GM21360 (cell line): ENCODE data around the gene TRPM3.

Experiments
- ATAC-seq: cut with Tn5 transposase; IDR thresholded peaks from one replicate; pipeline ENCODE4 v1.9.1; 2021; ENCODE audit warnings: mild to moderate bottlenecking, moderate library complexity; ENCODE audit not compliant: unreplicated experiment

The TRPM3 gene

GRCh38 chr9:70835323-70835722, 286.1 kb downstream of the TRPM3 start:
- ATAC-seq = no peak

- no peak for ATAC-seq
Measured at GRCh38 chr9:70832492-70832891, 288.9 kb downstream of the TRPM3 start.

GRCh38 chr9:70830618-70831017, 290.8 kb downstream of the TRPM3 start:
- ATAC-seq = no peak

GRCh38 chr9:70829591-70830265, 291.7 kb downstream of the TRPM3 start:
- ATAC-seq = no peak

GRCh38 chr9:70826562-70826961, 294.9 kb downstream of the TRPM3 start:
- ATAC-seq = no peak

GRCh38 chr9:70823284-70823683, 298.1 kb downstream of the TRPM3 start:
- ATAC-seq = no peak

- no peak for ATAC-seq
Measured at GRCh38 chr9:70817311-70817710, 304.1 kb downstream of the TRPM3 start.

GRCh38 chr9:70816891-70817290, 304.5 kb downstream of the TRPM3 start:
- no peak for ATAC-seq

- ATAC-seq = no peak
Measured at GRCh38 chr9:70816316-70816715, 305.1 kb downstream of the TRPM3 start.

- ATAC-seq = no peak
Measured at GRCh38 chr9:70814597-70814996, 306.8 kb downstream of the TRPM3 start.

GRCh38 chr9:70813141-70813540, 308.3 kb downstream of the TRPM3 start:
- no peak for ATAC-seq

GRCh38 chr9:70811638-70812037, 309.8 kb downstream of the TRPM3 start:
- ATAC-seq = peak; percentile 49

GRCh38 chr9:70806875-70807274, 314.5 kb downstream of the TRPM3 start:
- no peak for ATAC-seq

- ATAC-seq = no peak
Measured at GRCh38 chr9:70805949-70806348, 315.5 kb downstream of the TRPM3 start.

GRCh38 chr9:70802758-70803436, 318.5 kb downstream of the TRPM3 start:
- no peak for ATAC-seq

- ATAC-seq = no peak
Measured at GRCh38 chr9:70802206-70802605, 319.2 kb downstream of the TRPM3 start.

GRCh38 chr9:70801181-70801829, 320.1 kb downstream of the TRPM3 start:
- ATAC-seq = no peak

GRCh38 chr9:70798018-70798417, 323.4 kb downstream of the TRPM3 start:
- ATAC-seq = no peak

GRCh38 chr9:70795841-70796240, 325.6 kb downstream of the TRPM3 start:
- no peak for ATAC-seq

GRCh38 chr9:70792796-70793195, 328.6 kb downstream of the TRPM3 start:
- ATAC-seq = no peak

- ATAC-seq = no peak
Measured at GRCh38 chr9:70791936-70792335, 329.5 kb downstream of the TRPM3 start.

GRCh38 chr9:70789086-70789485, 332.3 kb downstream of the TRPM3 start:
- no peak for ATAC-seq
